DND-41 (cell line): ENCODE measurements around the gene PSD4.
A peak's percentile ranks its signal among the peaks of the same experiment; 100 is the strongest.

Source experiments
- ATAC-seq: fragments of 200-7000 bp; cut with Tn5 transposase; 3 replicates; pipeline ENCODE4 v1.9.1; 2021; ENCODE audit warnings: low read depth; ENCODE audit not compliant: insufficient read depth
- DNase-seq: peaks from one replicate; pipeline ENCODE4 v3.0.0-alpha.2; 2020
- H2AFZ ChIP-seq: 2 replicates; pipeline ENCODE4 v1.6.0; 2012; ENCODE audit warnings: low read depth, low read length
- H3K27ac ChIP-seq: 2 replicates; pipeline ENCODE4 v1.5.1; 2012; ENCODE audit warnings: low read length, inconsistent platforms
- H3K27me3 ChIP-seq: fragments of 200-600 bp; sonication (generic); 2 replicates; pipeline ENCODE4 v1.6.0; 2012; ENCODE audit warnings: low read length, mild to moderate bottlenecking, inconsistent platforms; ENCODE audit not compliant: insufficient read depth, poor library complexity
- H3K36me3 ChIP-seq: 2 replicates; pipeline ENCODE4 v1.5.1; 2012; ENCODE audit warnings: low read length, inconsistent platforms; ENCODE audit not compliant: insufficient read depth
- H3K4me1 ChIP-seq: 2 replicates; pipeline ENCODE4 v1.5.1; 2012; ENCODE audit warnings: mild to moderate bottlenecking, low read length; ENCODE audit not compliant: insufficient read depth
- H3K4me2 ChIP-seq: 2 replicates; pipeline ENCODE4 v1.6.0; 2012; ENCODE audit warnings: mild to moderate bottlenecking, moderate library complexity, low read length, inconsistent platforms; ENCODE audit not compliant: insufficient read depth
- H3K4me3 ChIP-seq, 2 experiments: fragments of 200-600 bp in 1 of 2; shearing (Covaris generic) in 1 of 2; 2 replicates each; pipeline ENCODE4 v1.5.1; 2012 to 2016; ENCODE audit warnings: inconsistent platforms in 2 of 2, low read length in 2 of 2, mild to moderate bottlenecking in 2 of 2, low read depth in 1 of 2, moderate library complexity in 1 of 2
- H3K79me2 ChIP-seq: 2 replicates; pipeline ENCODE4 v1.6.0; 2012; ENCODE audit warnings: low read length, inconsistent platforms; ENCODE audit not compliant: insufficient read depth
- H3K9ac ChIP-seq: 2 replicates; pipeline ENCODE4 v1.6.0; 2012; ENCODE audit warnings: low read depth, mild to moderate bottlenecking, inconsistent platforms, low read length, moderate library complexity
- H3K9me3 ChIP-seq: 2 replicates; pipeline ENCODE4 v1.5.1; 2012; ENCODE audit warnings: low read length, moderate library complexity, mild to moderate bottlenecking, inconsistent platforms; ENCODE audit not compliant: insufficient read depth, severe bottlenecking
- H4K20me1 ChIP-seq: 2 replicates; pipeline ENCODE4 v1.6.0; 2012; ENCODE audit warnings: low read length; ENCODE audit not compliant: insufficient read depth
- CTCF ChIP-seq: IDR thresholded peaks from 2 replicates; pipeline ENCODE4 v1.5.1; 2012; ENCODE audit warnings: borderline replicate concordance, low read length, moderate library complexity, mild to moderate bottlenecking; ENCODE audit not compliant: poor library complexity, severe bottlenecking; ENCODE audit errors: extremely low read depth
- EZH2 ChIP-seq: IDR thresholded peaks from 3 replicates; pipeline ENCODE4 v1.6.1; 2012; ENCODE audit warnings: borderline replicate concordance, low read depth, mild to moderate bottlenecking, moderate library complexity, low read length, inconsistent platforms; ENCODE audit not compliant: severe bottlenecking

Gene PSD4

GRCh38 chr2:113212245-113213060 is 38.7 kb downstream of the PSD4 start:
- H2AFZ ChIP-seq, result no peak overlapping the region
- no peak for TF ChIP-seq EZH2
- no peak for TF ChIP-seq CTCF
- H3K9ac ChIP-seq, result no peak overlapping the region
- no peak overlapping the region for H3K4me2 ChIP-seq
- H3K4me3 ChIP-seq, result no peak overlapping the region
- no peaks in the 10 kb centered on the region for H3K79me2 ChIP-seq
- no peak for ATAC-seq
- no peak for DNase-seq
- H4K20me1 ChIP-seq, result no peaks in the 10 kb centered on the region
- H3K27me3 ChIP-seq, result no peaks in the 10 kb centered on the region
- H3K9me3 ChIP-seq, result no peaks in the 10 kb centered on the region
- H3K36me3 ChIP-seq, result no peaks in the 10 kb centered on the region
- no peaks in the 10 kb centered on the region for H3K4me1 ChIP-seq
- no peak overlapping the region for H3K27ac ChIP-seq

- no peak overlapping the region for H3K4me3 ChIP-seq
- H3K4me2 ChIP-seq, result no peak overlapping the region
- H3K9me3 ChIP-seq, result no peaks in the 10 kb centered on the region
- no peaks in the 10 kb centered on the region for H4K20me1 ChIP-seq
- no peak overlapping the region for H3K9ac ChIP-seq
- H3K4me1 ChIP-seq, result no peaks in the 10 kb centered on the region
- H3K27ac ChIP-seq, result no peak overlapping the region
- TF ChIP-seq EZH2 (no peak), CTCF (no peak)
- H3K36me3 ChIP-seq, result no peaks in the 10 kb centered on the region
- ATAC-seq (no peak), DNase-seq (no peak)
- H2AFZ ChIP-seq, result no peak overlapping the region
- H3K79me2 ChIP-seq, result no peaks in the 10 kb centered on the region
- no peaks in the 10 kb centered on the region for H3K27me3 ChIP-seq
Observed at GRCh38 chr2:113213061-113213930, 39.5 kb downstream of the PSD4 start.

GRCh38 chr2:113214141-113214540 is 40.4 kb downstream of the PSD4 start:
- Histone ChIP-seq H3K4me1 (no peaks in the 10 kb centered on the region), H3K36me3 (no peaks in the 10 kb centered on the region), H4K20me1 (no peaks in the 10 kb centered on the region), H3K9me3 (no peaks in the 10 kb centered on the region), H2AFZ (no peak overlapping the region), H3K27me3 (no peaks in the 10 kb centered on the region), H3K79me2 (no peaks in the 10 kb centered on the region), H3K27ac (no peak overlapping the region), H3K9ac (no peak overlapping the region), H3K4me2 (no peak overlapping the region), H3K4me3 (no peak overlapping the region)
- ATAC-seq (peak; percentile 65), DNase-seq (no peak)
- TF ChIP-seq CTCF (no peak), EZH2 (no peak)
